Tibial artery (tissue), 4 donors: ENCODE measurements around the gene MATN3.
A peak's percentile ranks its signal among the peaks of the same experiment; 100 is the strongest.

ENCODE experiments used
- DNase-seq, 2 donors: peaks; one replicate each; pipeline ENCODE4 v3.0.0-alpha.2; 2019
- H3K27ac ChIP-seq, 2 donors: fragments of 200-600 bp; sonication (generic) in 1 of 2; 1 replicate in 1 of 2; 2 replicates in 1 of 2; pipeline ENCODE4 v1.5.1; 2018 to 2019; ENCODE audit warnings: mild to moderate bottlenecking in 1 of 2
- H3K27me3 ChIP-seq, 2 donors: fragments of 200-600 bp; sonication (generic) in 1 of 2; one replicate each; pipeline versions ENCODE4 v1.5.1 to v1.6.0; 2016 to 2019
- H3K36me3 ChIP-seq, 3 donors: fragments of 200-600 bp; sonication (generic) in 2 of 3; one replicate each; pipeline ENCODE4 v1.5.1; 2016 to 2019; ENCODE audit warnings: mild to moderate bottlenecking in 2 of 3
- H3K4me1 ChIP-seq, 4 donors: fragments of 200-600 bp; sonication (generic) in 2 of 4; 1 replicate in 3 of 4; 2 replicates in 1 of 4; pipeline ENCODE4 v1.5.1; 2016 to 2019
- H3K4me3 ChIP-seq, 2 donors: fragments of 200-600 bp; sonication (generic) in 1 of 2; 1 replicate in 1 of 2; 2 replicates in 1 of 2; pipeline ENCODE4 v1.5.1; 2018 to 2019; ENCODE audit warnings: mild to moderate bottlenecking in 2 of 2
- H3K9me3 ChIP-seq, 3 donors: fragments of 200-600 bp; sonication (generic) in 1 of 3; one replicate each; pipeline ENCODE4 v1.5.1; 2016 to 2019
- CTCF ChIP-seq, 2 experiments: fragments of 200-600 bp in 1 of 2; fragments of 450-650 bp in 1 of 2; IDR thresholded peaks; one replicate each; pipeline ENCODE4 v1.5.1; 2017 to 2019; ENCODE audit warnings: antibody characterized with exemption in 2 of 2, mild to moderate bottlenecking in 1 of 2, moderate library complexity in 1 of 2
- intact Hi-C: fragments of 100-400 bp; cut with DNase I; formaldehyde crosslinking; loops from one replicate; pipeline ENCODE4 v1.15.0; 2023; ENCODE audit warnings: low total_unique reads

Gene MATN3

DNA sequence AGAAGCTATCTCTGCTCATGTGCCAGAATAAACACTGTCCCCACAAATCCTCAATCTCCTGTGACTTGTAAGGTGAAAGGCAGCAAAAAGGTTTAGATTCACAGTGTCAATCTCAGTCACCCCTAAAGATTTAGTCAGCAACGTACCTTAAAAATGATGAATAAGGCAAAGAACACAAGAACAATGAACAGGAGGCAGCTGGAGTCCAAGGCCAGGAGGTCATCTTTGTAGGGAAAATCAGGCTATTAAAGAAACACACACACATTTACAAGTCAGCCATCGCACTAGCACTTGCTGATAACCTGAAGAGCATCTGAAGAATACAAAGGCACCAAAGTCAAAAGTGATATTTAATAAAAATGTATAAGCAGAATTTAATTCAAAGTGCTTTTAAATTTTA is 22.4 kb upstream of the MATN3 start:
- intact Hi-C loops: no loop called here
- H3K27me3 ChIP-seq: no peaks in the 10 kb centered on the region
- no peak for TF ChIP-seq CTCF (IDR thresholded peaks at IDR 0.05)
- peaks cover 89 to 98% (median 93%) of the 10 kb centered on the region in 3 donors for H3K36me3 ChIP-seq
- DNase-seq: no peak
- H3K4me1 ChIP-seq: peaks cover 0 to 7% (median 0%) of the 10 kb centered on the region in 4 donors
- H3K27ac ChIP-seq: no peak overlapping the region
- H3K9me3 ChIP-seq: peaks cover 0 to 4% (median 0%) of the 10 kb centered on the region in 3 donors
- no peak overlapping the region for H3K4me3 ChIP-seq

- Histone ChIP-seq H3K36me3 (peaks cover 89 to 98% (median 93%) of the 10 kb centered on the region in 3 donors), H3K4me1 (peaks cover 0 to 7% (median 0%) of the 10 kb centered on the region in 4 donors), H3K4me3 (no peak overlapping the region), H3K9me3 (peaks cover 0 to 7% (median 0%) of the 10 kb centered on the region in 3 donors), H3K27me3 (no peaks in the 10 kb centered on the region), H3K27ac (no peak overlapping the region)
- DNase-seq: no peak
- TF ChIP-seq CTCF (IDR thresholded peaks at IDR 0.05): no peak
- intact Hi-C loops: no loop called here
Observed at GRCh38 chr2:20034218-20034617, 21.8 kb upstream of the MATN3 start.

DNA sequence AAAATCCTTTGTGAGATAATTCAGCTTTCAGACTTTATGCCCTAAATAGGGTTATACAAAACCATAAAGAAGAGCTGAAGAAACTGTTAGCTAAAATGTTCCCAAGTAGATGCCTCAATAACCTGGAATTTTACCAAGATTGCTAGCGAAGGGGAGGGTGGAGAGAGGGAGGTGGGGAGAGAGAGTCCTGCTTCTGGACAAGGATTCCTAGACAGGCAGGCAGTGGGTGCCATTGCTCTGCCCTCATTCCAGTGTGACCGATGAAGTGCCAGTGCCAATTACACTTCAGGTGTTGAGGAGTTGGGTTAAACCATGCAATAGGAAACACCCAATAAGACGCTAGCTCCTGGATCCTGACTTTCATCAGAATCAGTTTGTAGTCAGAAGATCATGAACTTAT is 20.9 kb upstream of the MATN3 start:
- H3K36me3 ChIP-seq: peaks cover 89 to 98% (median 93%) of the 10 kb centered on the region in 3 donors
- no peak overlapping the region for H3K4me3 ChIP-seq
- TF ChIP-seq CTCF (IDR thresholded peaks at IDR 0.05): no peak
- H3K9me3 ChIP-seq: peaks cover 0 to 12% (median 0%) of the 10 kb centered on the region in 3 donors
- intact Hi-C loops: no loop called here
- H3K4me1 ChIP-seq: peaks cover 0 to 7% (median 0%) of the 10 kb centered on the region in 4 donors
- no peaks in the 10 kb centered on the region for H3K27me3 ChIP-seq
- no peak overlapping the region for H3K27ac ChIP-seq
- DNase-seq: no peak

GRCh38 chr2:20030224-20030623 is 17.8 kb upstream of the MATN3 start:
- Histone ChIP-seq H3K4me1 (peaks cover 0 to 16% (median 3%) of the 10 kb centered on the region in 4 donors), H3K9me3 (peaks cover 0 to 16% (median 0%) of the 10 kb centered on the region in 3 donors), H3K4me3 (no peak overlapping the region), H3K36me3 (peaks cover 73 to 83% (median 74%) of the 10 kb centered on the region in 3 donors), H3K27ac (no peak overlapping the region), H3K27me3 (no peaks in the 10 kb centered on the region)
- intact Hi-C loops: no loop called here
- no peak for DNase-seq
- TF ChIP-seq CTCF (IDR thresholded peaks at IDR 0.05): no peak

GRCh38 chr2:20027705-20028434 is 15.4 kb upstream of the MATN3 start:
- no peak for DNase-seq
- Histone ChIP-seq H3K36me3 (peaks cover 50 to 59% (median 50%) of the 10 kb centered on the region in 3 donors), H3K4me1 (peaks cover 0 to 16% (median 3%) of the 10 kb centered on the region in 4 donors), H3K9me3 (peaks cover 0 to 16% (median 0%) of the 10 kb centered on the region in 3 donors), H3K27ac (peak overlapping the region; percentile 39 to 55), H3K27me3 (no peaks in the 10 kb centered on the region), H3K4me3 (no peak overlapping the region)
- TF ChIP-seq CTCF (IDR thresholded peaks at IDR 0.05): no peak
- intact Hi-C loops: no loop called here
